Left ventricle myocardium inferior (tissue), 1 donor: ENCODE measurements around the gene DCTN4. TPM values are rescaled to one million over a fixed set of nuclear protein-coding genes. Genes with fewer than 3 reads are reported as not detected.

Experiments used
- DNase-seq: peaks from one replicate; pipeline ENCODE4 v3.0.0-alpha.2; 2020
- H3K27ac ChIP-seq: fragments of 200-600 bp; replicated peaks from 2 replicates; pipeline ENCODE4 v1.8.0; 2021
- H3K27me3 ChIP-seq: fragments of 200-600 bp; 2 replicates; pipeline ENCODE4 v1.8.0; 2021; ENCODE audit warnings: low read depth
- H3K36me3 ChIP-seq: fragments of 200-600 bp; 2 replicates; pipeline ENCODE4 v1.8.0; 2021
- H3K4me1 ChIP-seq: fragments of 200-600 bp; 2 replicates; pipeline ENCODE4 v1.8.0; 2021
- H3K4me3 ChIP-seq: fragments of 200-600 bp; 2 replicates; pipeline ENCODE4 v1.8.0; 2021; ENCODE audit warnings: mild to moderate bottlenecking, moderate library complexity
- H3K9me3 ChIP-seq: fragments of 200-600 bp; replicated peaks from 2 replicates; pipeline ENCODE4 v1.8.0; 2021
- intact Hi-C: fragments of 100-400 bp; cut with micrococcal nuclease; formaldehyde crosslinking; loops from one replicate; pipeline ENCODE4 v1.11.0; 2022
- total RNA-seq: library from RNA; stranded (reverse); fragmentation: NEBNext Ultra II Directional; extraction: Animal tissue kit (Norgen Biotek cat#: 25700); gene quantifications from one replicate; pipeline ENCODE4 v1.2.1, GENCODE V29; 2021
- TF ChIP-seq, protein P1 (sequence below): fragments of 200-600 bp; IDR thresholded peaks from 2 replicates; pipeline ENCODE4 v1.8.0; 2021; ENCODE audit warnings: antibody characterized with exemption, mild to moderate bottlenecking, borderline replicate concordance
- donor health status: DM: no; HTN: yes; CAD: no; lungs with severe emphysema.

DCTN4 gene
- total RNA-seq, 1 donor from 2014 or later, result 43.1 TPM

GRCh38 chr5:150777685-150778084 lies 18.9 kb upstream of the DCTN4 start:
- Histone ChIP-seq H3K27me3 (no peaks in the 10 kb centered on the region), H3K4me3 (peak overlapping the region; percentile 75), H3K4me1 (peaks cover 59% of the 10 kb centered on the region), H3K36me3 (no peaks in the 10 kb centered on the region), H3K27ac (peak overlapping the region; percentile 96), H3K9me3 (no peaks in the 10 kb centered on the region)
- intact Hi-C loops, result no loop called here
- no peak for DNase-seq
- TF ChIP-seq, protein P1, sequence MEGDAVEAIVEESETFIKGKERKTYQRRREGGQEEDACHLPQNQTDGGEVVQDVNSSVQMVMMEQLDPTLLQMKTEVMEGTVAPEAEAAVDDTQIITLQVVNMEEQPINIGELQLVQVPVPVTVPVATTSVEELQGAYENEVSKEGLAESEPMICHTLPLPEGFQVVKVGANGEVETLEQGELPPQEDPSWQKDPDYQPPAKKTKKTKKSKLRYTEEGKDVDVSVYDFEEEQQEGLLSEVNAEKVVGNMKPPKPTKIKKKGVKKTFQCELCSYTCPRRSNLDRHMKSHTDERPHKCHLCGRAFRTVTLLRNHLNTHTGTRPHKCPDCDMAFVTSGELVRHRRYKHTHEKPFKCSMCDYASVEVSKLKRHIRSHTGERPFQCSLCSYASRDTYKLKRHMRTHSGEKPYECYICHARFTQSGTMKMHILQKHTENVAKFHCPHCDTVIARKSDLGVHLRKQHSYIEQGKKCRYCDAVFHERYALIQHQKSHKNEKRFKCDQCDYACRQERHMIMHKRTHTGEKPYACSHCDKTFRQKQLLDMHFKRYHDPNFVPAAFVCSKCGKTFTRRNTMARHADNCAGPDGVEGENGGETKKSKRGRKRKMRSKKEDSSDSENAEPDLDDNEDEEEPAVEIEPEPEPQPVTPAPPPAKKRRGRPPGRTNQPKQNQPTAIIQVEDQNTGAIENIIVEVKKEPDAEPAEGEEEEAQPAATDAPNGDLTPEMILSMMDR, result no peak

GRCh38 chr5:150774145-150774544 lies 15.3 kb upstream of the DCTN4 start:
- Histone ChIP-seq H3K27me3 (no peaks in the 10 kb centered on the region), H3K9me3 (no peaks in the 10 kb centered on the region), H3K4me3 (no peak overlapping the region), H3K4me1 (peaks cover 24% of the 10 kb centered on the region), H3K27ac (no peak overlapping the region), H3K36me3 (no peaks in the 10 kb centered on the region)
- no peak for DNase-seq
- TF ChIP-seq, protein P1, result no peak
- intact Hi-C loops, result no loop called here

GRCh38 chr5:150771034-150771795 lies 12.4 kb upstream of the DCTN4 start:
- TF ChIP-seq, protein P1, result no peak
- Histone ChIP-seq H3K27me3 (no peaks in the 10 kb centered on the region), H3K9me3 (no peaks in the 10 kb centered on the region), H3K4me1 (no peaks in the 10 kb centered on the region), H3K36me3 (no peaks in the 10 kb centered on the region), H3K27ac (no peak overlapping the region), H3K4me3 (no peak overlapping the region)
- intact Hi-C loops, result no loop called here
- DNase-seq, result no peak

DNA sequence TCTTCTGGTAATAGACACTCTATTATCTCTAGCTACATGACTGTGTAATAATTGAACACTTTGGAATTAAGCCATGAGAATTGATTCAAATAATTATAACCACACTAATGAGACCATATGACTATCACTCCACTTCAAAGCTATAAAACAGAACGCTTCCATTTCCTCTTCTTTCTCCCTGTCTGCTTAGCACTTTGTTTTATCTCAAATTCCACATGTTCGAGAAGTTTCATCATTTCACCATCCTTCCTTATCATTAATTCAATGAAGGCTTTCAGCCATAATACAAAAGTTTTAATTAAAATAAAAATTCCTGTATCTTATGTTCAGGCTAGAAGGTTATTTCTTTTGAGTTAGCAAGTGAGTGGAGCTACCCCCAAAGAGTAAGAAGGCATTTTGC lies 7.4 kb upstream of the DCTN4 start:
- Histone ChIP-seq H3K4me1 (peaks cover 7% of the 10 kb centered on the region), H3K36me3 (no peaks in the 10 kb centered on the region), H3K9me3 (no peaks in the 10 kb centered on the region), H3K27me3 (no peaks in the 10 kb centered on the region), H3K27ac (no peak overlapping the region), H3K4me3 (no peak overlapping the region)
- TF ChIP-seq, protein P1, result no peak
- DNase-seq, result no peak
- intact Hi-C loops, result no loop called here

- Histone ChIP-seq H3K4me3 (no peak overlapping the region), H3K27ac (no peak overlapping the region), H3K9me3 (no peaks in the 10 kb centered on the region), H3K27me3 (no peaks in the 10 kb centered on the region), H3K36me3 (no peaks in the 10 kb centered on the region), H3K4me1 (peaks cover 7% of the 10 kb centered on the region)
- DNase-seq, result no peak
- TF ChIP-seq, protein P1, result no peak
- intact Hi-C loops, result no loop called here
Observed at GRCh38 chr5:150765799-150766169, 7.0 kb upstream of the DCTN4 start.
